ENCODE measurements around the gene DUSP9. TPM values are rescaled to one million over a fixed set of nuclear protein-coding genes. Genes with fewer than 3 reads are reported as not detected.
"Not testable (repeated sequence)": the region's sequence is repeated elsewhere in the genome, so short reads cannot be mapped to it uniquely, and the experiment has no call there.

The DUSP9 gene
- total RNA-seq, 1 experiment from 2014 or later = 16.0 TPM

GRCh38 chrX:153667281-153667955 lies 20.4 kb downstream of the DUSP9 start:
- DNase-seq (ENCODE audit: low read depth) = no peak
- in situ Hi-C loops (cut with HindIII; ENCODE audit: low pct_unique_long_range_greater_than_20kb, low sequenced_read_pairs) = no loop called here

GRCh38 chrX:153667956-153668396 lies 21.0 kb downstream of the DUSP9 start:
- in situ Hi-C loops (cut with HindIII; ENCODE audit: low pct_unique_long_range_greater_than_20kb, low sequenced_read_pairs) = no loop called here
- DNase-seq (ENCODE audit: low read depth) = peak; percentile 60

- in situ Hi-C loops (cut with HindIII; ENCODE audit: low pct_unique_long_range_greater_than_20kb, low sequenced_read_pairs) = no loop called here
- no peak for DNase-seq (ENCODE audit: low read depth)
Observed at GRCh38 chrX:153668423-153669173, 21.6 kb downstream of the DUSP9 start.

GRCh38 chrX:153669174-153669890 lies 22.3 kb downstream of the DUSP9 start:
- no peak for DNase-seq (ENCODE audit: low read depth)
- in situ Hi-C loops (cut with HindIII; ENCODE audit: low pct_unique_long_range_greater_than_20kb, low sequenced_read_pairs) = no loop called here

GRCh38 chrX:153669901-153670731 lies 23.1 kb downstream of the DUSP9 start:
- no peak for DNase-seq (ENCODE audit: low read depth)
- in situ Hi-C loops (cut with HindIII; ENCODE audit: low pct_unique_long_range_greater_than_20kb, low sequenced_read_pairs) = no loop called here

- in situ Hi-C loops (cut with HindIII; ENCODE audit: low pct_unique_long_range_greater_than_20kb, low sequenced_read_pairs) = no loop called here
- no peak for DNase-seq (ENCODE audit: low read depth)
Observed at GRCh38 chrX:153670748-153671588, 24.0 kb downstream of the DUSP9 start.

GRCh38 chrX:153671589-153672530 lies 24.9 kb downstream of the DUSP9 start:
- DNase-seq (ENCODE audit: low read depth) = no peak
- in situ Hi-C loops (cut with HindIII; ENCODE audit: low pct_unique_long_range_greater_than_20kb, low sequenced_read_pairs) = no loop called here

- in situ Hi-C loops (cut with HindIII; ENCODE audit: low pct_unique_long_range_greater_than_20kb, low sequenced_read_pairs) = no loop called here
- DNase-seq (ENCODE audit: low read depth) = no peak
Observed at GRCh38 chrX:153672531-153673427, 25.8 kb downstream of the DUSP9 start.

GRCh38 chrX:153673428-153674218 lies 26.6 kb downstream of the DUSP9 start, which contains the start of gene PNCK:
Gene PNCK, minus strand, starts transcription at chrX:153673813. Its CDS starts 737 bp downstream, at chrX:153673076.
- no peak for DNase-seq (ENCODE audit: low read depth)
- in situ Hi-C loops (cut with HindIII; ENCODE audit: low pct_unique_long_range_greater_than_20kb, low sequenced_read_pairs) = no loop called here

GRCh38 chrX:153674219-153674851 lies 27.3 kb downstream of the DUSP9 start:
- in situ Hi-C loops (cut with HindIII; ENCODE audit: low pct_unique_long_range_greater_than_20kb, low sequenced_read_pairs) = no loop called here
- DNase-seq (ENCODE audit: low read depth) = no peak

- no peak for DNase-seq (ENCODE audit: low read depth)
- in situ Hi-C loops (cut with HindIII; ENCODE audit: low pct_unique_long_range_greater_than_20kb, low sequenced_read_pairs) = no loop called here
Observed at GRCh38 chrX:153681175-153681574, 34.2 kb downstream of the DUSP9 start.

- in situ Hi-C loops (cut with HindIII; ENCODE audit: low pct_unique_long_range_greater_than_20kb, low sequenced_read_pairs); DNase-seq (ENCODE audit: low read depth): not testable (repeated sequence)
Observed at GRCh38 chrX:153683486-153683885, 36.5 kb downstream of the DUSP9 start.

- no peak for DNase-seq (ENCODE audit: low read depth)
- in situ Hi-C loops (cut with HindIII; ENCODE audit: low pct_unique_long_range_greater_than_20kb, low sequenced_read_pairs) = no loop called here
Observed at GRCh38 chrX:153684467-153685155, 37.6 kb downstream of the DUSP9 start.

- in situ Hi-C loops (cut with HindIII; ENCODE audit: low pct_unique_long_range_greater_than_20kb, low sequenced_read_pairs) = no loop called here
Observed at GRCh38 chrX:153685156-153685536, 38.1 kb downstream of the DUSP9 start.

More at GRCh38 chrX:153685156-153685536, 38.1 kb downstream of the DUSP9 start:
- DNase-seq (ENCODE audit: low read depth) = no peak

Measured in Caki2 (cell line).